Measurements from ENCODE around the gene FHOD1.

FHOD1 gene

DNA sequence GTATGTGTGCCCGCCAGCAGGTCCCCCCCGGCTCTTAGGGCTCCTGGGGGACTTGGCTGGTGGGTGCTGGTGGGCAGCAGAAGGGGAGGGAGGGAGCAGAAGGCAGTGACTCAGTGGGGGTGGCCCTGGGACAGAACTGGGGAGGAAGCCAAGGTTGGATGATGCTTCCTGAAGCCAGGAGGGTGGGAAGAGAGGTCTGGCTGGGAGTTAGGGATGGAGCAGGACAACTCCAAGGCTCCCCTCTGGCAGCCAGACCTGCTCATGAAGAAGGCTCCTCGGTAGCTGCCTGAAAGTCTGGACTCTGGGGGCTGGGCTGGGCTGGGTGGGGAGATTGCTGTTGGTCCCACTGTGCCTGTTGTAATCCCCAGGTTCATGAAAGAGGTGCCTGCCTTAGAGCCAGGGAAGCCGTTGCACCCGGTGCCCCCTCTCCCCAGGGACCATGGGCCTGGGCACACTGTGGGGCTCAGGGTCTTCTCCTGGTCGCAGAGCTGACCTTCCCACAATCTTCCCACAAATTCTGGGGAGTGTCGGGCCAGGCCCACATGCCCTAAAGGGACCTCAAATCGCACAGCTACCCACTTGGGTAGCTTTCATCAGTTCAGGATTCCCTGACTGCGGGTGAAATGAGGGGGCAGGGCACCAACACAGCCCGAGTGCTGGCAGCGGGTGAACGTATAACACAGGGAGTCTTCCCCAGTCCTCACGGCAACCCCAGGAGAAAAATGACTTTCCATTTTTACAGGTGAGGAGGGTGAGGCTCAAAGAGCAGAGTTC, 30.9 kb upstream of the FHOD1 start:
- no peak for DNase-seq (ENCODE audit: low read depth in 1 of 2, low spot score in 1 of 2)

DNA sequence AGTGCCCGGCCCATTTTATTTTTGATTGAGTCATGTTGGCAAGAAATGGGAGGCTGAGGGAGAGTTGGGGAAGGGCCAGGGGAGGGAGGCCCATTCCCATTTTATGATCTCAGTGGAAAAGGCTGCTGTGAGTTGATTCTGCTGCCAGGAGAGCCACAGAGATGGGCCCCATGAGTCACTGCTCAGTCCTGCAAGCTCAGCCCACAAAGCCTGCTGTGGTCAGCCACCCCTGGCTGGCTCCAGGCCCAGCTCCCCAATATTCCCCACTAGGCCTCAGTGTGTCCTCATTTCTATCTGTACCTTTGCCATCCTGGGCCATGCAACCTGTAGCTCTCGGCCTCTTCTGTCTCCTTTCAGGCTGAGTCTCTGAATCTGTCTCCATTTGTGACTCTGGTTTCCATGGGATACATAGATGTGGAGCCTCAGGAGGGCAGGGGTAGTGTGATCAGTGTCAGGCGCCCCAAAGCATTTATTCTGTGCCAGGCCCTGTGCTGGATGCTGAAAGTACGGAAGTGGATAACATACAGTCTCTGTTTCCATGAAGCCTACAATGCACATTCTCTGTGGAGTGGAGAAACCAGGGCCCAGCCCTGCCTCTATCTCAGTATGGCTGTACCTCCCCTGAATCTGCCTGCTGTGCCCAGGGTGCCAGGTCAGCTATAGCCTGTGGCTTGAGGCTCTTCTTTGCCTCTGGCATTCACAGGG, 30.2 kb upstream of the FHOD1 start:
- no peak for DNase-seq (ENCODE audit: low read depth in 1 of 2, low spot score in 1 of 2)

DNA sequence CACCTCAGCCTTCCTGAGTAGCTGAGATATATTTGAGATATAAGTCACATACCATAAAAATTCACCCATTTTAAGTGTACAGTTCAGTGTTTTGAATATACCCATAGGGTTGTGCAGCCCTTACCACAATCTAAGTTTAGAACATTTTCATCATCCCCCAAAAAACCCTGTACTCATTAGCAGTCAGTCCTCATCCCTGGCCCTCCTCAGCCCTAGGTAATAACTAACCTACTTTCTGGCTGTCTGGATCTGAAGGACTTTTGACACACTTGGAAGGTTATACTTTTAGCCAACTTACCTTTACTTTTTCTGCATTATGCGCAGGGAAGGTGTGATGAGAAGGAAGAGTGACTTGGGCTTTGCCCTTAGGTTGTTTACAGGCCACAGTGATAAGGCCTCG, 28.0 kb upstream of the FHOD1 start:
- no peak for DNase-seq (ENCODE audit: low read depth in 1 of 2, low spot score in 1 of 2)

DNA sequence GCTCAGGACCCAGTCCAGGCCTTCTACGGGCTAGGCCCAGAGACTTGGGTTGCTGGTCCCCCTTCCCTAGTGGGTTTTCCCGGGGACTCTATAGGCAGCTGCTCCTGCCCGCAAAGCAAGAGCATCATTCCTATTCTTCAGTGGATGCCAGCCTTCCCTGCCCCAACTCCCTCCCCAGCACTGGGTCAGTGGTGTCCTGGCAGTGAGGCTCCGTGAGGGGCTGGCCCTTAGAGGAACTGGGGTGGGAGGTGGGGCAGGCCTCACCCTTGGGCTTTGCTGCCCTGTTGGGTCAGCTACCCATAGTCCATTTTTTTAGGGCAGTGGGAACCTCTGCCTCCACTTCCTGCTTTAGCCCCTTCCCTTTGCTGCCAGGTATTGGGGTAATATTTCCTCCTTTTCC, 24.2 kb upstream of the FHOD1 start:
- DNase-seq (ENCODE audit: low read depth in 1 of 2, low spot score in 1 of 2): no peak

DNA sequence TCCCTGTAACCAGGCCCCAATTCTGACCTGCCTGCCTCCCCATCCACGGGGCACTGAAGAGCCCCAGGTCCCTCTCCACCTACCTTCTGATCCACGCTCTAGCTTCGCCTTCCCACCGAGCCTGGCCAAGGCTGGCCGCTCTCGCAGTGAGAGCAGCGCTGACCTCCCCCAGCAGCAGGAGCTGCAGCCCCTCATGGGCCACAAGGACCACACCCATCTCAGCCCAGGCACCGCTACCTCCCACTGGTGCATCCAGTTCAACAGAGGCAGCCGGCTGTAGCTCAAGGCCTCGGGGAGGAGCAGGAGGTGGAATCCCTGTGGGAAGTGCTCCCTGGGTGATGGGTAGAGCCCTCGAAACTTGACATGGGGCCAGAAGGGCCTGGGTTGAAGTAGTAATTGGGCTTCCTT, 23.7 kb upstream of the FHOD1 start:
- no peak for DNase-seq (ENCODE audit: low read depth in 1 of 2, low spot score in 1 of 2)

DNA sequence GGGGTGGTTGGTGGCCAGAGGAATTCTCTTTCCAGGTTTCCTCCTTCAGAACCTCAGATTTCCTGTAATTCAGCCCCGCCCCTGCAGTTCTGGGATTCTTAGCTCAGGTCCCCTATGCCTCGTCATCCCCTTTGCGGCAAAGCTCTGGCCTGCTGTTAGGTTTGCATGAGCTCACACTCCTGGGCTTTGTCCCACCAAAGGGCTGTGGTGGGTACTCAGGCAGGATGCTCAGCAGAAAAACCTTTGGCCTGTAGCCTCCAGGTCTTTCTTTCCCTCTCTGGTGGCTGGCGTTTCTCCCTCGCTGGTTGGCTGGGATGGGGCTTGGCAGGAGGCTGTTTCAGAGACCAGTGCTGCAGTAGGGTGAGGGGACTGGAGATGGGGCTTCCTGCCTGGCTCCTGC, 22.5 kb upstream of the FHOD1 start:
- no peak for DNase-seq (ENCODE audit: low read depth in 1 of 2, low spot score in 1 of 2)

DNA sequence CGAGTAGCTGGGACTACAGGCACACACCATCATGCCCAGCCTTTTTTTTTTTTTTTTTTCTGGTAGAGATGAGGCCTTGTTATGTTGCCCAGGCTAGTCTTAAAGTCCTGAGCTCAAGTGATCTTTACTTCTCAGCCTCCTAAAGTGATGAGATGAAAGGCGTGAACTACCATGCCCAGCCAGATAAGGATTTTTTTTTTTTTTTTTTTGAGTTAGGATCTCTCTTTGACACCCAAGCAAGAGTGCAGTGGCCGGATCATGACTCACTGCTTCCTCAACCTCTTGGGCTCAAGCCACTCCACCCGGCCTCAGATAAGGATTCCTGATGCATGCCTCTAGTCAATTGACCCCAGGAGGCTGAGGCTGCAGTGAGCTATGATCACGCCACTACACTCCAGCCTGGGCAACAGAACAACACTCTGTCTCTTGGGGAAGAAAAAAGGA, 20.9 kb upstream of the FHOD1 start:
- no peak for DNase-seq (ENCODE audit: low read depth in 1 of 2, low spot score in 1 of 2)

DNA sequence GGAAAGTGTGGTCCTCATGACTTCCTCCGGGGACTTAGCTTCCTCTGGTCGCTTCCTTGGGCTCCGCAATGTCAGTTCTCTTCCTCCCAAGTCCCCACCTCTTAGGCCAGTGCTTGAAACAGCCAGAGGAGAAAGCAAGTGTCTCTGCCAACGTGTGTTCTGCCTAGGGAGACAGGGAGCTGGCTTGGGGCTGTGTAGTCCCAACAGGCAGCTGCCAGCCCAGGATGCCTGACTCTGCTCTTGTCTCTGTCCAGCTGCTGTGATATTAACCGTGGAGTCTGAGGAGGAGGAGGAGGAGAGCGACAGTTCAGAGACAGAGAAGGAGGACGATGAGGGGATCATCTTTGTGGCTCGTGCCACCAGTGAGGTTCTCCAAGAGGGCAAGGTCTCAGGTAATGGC, 18.6 kb upstream of the FHOD1 start:
- DNase-seq (ENCODE audit: low read depth in 1 of 2, low spot score in 1 of 2): no peak

DNA sequence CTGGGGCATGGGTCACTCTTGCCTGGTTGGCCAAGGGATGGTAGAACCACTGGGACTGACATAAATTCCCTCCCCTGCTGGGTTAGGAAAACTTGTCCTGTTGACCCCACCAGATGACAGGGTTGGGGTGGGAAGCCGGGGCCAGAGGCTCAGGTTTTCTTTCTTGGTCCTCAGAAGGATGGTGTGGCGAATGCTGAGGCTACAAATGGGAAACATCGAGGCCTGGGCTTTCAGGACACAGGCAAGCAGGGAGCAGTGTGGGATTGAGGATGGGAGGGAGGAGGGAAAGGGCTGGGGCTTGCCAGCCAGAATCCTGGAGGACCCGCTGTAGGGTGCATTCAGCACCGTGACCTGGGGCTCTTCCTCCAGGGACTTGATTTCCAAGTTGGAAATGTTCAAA, 17.6 kb upstream of the FHOD1 start:
- no peak for DNase-seq (ENCODE audit: low read depth in 1 of 2, low spot score in 1 of 2)

DNA sequence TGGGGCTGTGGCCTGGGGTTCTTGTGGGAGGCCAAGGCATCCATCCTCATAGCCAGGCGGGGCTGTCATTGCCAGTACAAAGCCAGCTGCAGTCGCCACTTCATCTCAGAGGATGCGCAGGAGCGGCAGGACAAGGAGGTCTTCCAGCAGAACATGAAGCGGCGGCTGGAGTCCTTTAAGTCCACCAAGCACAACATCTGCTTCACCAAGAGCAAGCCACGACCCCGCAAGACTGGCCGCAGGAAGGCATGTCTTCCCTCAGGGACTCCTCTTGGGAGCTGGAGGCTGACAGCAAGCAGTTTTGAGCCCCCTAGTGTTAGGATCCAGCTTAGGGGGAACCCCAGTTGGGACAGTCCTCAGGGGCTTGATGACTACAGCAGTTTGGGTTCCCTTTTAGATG, 17.0 kb upstream of the FHOD1 start:
- no peak for DNase-seq (ENCODE audit: low read depth in 1 of 2, low spot score in 1 of 2)

DNA sequence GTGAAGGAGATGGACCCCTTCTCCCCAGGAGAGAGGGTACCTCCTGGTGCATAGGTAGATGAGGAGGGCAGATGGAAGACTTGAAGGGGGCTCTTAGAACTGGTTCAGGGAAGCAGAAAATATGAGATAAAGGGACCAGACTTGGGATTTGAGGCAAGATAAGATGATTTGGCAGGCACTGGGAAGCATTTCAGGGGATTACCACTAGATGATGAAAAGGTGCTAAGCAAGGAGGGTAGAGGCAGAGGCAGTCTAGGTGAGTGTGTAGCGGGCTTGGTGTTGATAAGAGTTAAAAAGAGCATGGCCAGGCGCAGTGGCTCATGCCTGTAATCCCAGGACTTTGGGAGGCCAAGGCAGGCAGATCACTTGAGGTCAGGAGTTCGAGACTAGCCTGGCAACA, 15.9 kb upstream of the FHOD1 start:
- no peak for DNase-seq (ENCODE audit: low read depth in 1 of 2, low spot score in 1 of 2)

DNA sequence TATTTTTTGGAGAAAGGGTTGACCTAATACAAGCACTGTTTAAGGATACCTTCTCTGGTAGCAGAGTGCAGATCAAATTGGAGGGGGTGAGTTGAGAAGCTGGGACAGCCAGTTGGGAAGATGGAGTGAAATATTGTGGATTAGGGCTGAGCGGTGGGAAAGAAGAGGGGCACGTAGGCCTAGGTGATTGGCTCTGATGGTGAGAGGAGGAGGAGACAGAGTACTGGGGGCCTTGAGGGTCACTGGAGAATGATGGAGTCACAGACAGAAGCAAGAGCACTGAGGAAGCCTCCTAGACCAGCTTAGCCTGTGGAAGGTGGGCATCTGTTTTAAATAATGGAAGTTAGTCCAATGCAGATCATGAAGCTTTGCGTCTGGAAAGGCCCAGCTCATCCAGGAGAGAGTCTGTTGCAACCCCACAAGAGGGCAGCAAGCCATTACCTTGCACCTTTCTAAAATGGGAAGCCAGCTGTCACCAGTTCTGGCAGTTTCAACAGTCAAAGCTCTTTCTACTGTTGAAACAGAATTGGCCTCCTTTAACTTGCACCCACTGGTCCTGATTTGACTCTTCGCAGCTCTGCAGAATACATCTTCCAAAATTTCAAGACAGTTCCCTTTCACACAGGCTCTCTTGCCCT, 13.3 kb upstream of the FHOD1 start:
- no peak for DNase-seq (ENCODE audit: low read depth in 1 of 2, low spot score in 1 of 2)

DNA sequence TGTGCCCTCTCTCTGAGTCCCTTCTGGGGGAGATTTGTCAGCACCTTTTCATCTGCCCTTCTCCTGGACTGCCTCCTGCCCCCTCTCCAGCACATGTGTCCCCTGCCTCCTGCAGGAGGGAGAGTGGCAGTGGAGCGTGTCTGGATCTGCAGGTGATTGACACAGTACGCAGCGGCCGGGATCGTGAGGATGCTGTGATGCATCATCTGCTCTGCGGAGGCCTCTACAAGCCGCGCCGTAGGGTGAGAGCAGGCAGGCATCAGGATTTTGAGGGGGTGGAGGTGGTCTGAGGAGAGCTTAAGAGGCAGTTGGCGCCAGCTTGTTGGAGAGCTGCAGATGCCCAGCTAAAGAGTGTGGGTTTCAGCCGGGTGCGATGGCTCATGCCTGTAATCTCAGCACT, 12.4 kb upstream of the FHOD1 start:
- no peak for DNase-seq (ENCODE audit: low read depth in 1 of 2, low spot score in 1 of 2)

DNA sequence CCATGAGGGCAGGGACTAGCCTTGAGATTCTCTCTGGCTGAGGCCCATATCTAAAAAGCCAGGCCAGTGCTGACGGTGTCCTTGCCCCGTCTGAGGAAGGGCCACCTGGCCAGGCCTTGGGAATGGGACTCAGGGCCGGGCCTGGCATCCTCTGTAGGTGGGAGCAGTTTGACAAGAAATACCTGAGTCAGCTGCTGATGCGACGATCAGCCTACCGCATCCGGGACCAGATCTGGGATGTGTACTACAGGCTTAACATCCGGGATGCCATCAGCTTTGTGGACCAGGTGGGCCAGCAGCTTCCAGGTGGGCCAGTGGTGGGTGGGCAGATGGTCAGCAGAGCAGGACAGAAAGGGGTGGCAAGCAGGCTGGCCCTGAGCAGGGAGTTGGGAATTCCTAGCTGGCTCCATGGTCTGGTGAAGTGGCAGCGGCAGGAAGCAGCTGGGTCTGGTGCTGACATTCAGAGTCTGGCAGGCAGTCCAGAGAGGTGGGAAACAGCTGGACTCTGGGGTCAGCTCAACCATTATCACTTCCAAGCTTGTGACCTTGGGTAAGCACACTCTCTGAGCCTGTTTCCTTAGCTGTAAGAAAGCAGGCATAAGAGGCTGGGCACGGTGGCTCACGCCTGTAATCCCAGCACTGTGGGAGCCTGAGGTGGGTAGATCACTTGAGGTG, 11.0 kb upstream of the FHOD1 start:
- no peak for DNase-seq (ENCODE audit: low read depth in 1 of 2, low spot score in 1 of 2)

DNA sequence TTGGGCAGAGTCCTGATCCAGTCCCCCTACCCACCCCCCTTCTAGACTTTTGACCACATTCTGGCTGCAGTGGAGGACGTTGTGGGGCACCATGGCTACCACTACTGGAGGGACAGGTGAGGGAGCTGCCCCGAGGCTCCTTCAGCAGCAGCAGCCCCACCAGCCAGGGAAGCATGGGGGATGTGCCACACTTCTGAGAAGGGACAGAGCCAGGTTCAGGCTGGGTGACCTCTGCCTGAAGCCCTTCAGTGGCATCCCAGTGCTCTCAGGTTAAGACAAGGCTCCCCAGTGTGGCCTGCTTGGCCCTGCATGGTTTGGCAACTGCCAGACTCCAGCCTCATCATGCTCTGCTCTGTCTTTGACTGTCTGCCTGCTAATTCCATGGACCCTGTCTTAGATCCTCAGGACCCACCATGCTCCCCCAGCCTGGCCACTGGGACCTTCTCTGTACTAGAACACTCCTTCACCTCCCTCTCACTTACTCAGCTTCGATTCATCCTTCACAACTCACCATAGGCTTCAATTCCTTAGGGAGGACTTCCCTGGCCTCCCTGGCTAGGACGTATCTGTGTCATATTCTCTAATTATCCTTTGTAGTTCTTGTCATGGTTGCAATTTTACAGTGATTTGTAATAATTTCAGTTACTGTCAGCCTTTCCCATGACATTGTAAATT, 10.3 kb upstream of the FHOD1 start:
- no peak for DNase-seq (ENCODE audit: low read depth in 1 of 2, low spot score in 1 of 2)

DNA sequence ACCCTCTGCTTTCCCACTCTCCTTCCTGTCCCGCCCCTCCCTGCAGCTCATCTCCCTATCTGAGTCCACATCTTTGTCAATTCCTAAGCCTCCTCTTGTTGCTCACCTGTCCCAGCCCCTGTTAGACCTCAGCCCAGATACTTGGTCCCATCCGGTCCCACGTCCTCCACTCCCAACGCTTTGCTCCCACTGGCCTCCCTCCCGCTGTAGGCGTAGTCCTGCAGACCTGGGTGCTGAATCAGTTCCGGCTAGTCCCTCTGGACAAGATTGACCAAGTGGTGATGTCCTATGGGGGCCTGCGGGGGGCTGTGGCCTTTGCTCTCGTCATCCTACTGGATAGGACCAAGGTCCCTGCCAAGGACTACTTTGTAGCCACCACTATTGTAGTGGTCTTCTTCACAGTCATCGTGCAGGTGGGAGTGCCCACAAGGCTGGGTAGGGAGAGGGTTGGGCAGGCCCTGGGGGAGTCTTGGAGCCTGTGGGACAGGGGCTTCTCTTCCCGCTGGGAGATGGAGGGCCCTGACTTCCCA, 9.5 kb upstream of the FHOD1 start:
- DNase-seq (ENCODE audit: low read depth in 1 of 2, low spot score in 1 of 2): no peak

DNA sequence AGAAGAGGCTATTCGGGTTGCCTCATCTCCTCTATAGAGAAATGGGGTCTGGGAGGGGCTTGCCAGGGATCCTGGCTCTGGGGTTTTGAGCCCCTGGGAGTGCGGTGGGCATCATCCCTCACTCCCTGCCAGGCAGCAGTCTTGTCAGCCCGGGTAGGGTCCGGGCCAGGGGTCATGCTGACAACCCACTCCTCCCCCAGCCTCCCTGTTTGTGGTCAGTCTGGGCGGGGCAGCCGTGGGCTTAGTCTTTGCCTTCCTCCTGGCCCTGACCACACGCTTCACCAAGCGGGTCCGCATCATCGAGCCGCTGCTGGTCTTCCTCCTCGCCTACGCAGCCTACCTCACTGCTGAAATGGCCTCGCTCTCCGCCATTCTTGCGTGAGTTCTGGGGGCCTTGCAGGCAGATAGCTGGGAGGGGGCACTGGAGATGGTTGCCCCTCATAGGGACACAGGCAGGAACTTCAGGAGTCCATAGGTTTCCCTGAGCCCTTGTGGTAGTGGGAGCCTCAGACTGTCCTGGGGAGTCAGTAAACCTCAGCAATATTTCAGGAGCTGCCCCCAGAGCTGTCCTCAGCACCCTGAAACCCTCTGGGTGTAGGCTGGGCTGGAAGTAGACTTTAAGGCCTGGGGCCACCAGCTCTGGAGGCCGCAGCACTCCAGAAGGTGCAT, 8.4 kb upstream of the FHOD1 start:
- DNase-seq (ENCODE audit: low read depth in 1 of 2, low spot score in 1 of 2): no peak

DNA sequence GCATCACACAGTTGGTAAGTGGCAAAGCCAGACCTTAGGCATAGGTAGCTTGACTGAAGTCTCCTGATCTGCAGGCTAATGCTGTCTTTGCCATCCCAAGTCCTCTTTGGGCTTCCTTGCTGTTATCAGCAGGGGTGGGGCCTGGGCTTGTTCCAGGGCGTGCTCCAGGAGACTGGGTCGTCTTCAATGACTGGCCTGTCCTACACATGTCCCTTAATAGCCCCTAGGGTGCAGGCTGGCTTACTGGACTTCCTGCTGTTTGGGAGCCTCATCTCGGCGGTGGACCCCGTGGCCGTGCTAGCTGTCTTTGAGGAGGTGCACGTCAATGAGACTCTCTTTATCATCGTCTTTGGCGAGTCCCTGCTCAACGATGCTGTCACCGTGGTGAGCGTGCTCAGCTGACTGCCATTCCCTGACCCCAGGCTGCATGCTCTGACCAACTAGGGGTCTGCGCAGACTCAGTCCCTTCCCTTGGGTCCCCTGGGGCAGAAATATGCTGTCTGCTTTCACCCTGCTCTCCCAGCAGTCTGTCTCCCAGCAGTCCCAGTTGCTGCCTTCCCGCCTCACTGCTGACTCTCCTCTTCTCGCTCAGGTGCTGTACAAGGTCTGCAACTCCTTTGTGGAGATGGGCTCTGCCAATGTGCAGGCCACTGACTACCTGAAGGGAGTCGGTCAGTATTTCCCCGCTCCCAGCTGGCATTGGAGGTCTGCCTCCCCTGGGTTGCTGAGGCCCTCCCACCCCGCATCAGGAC, 7.7 kb upstream of the FHOD1 start:
- no peak for DNase-seq (ENCODE audit: low read depth in 1 of 2, low spot score in 1 of 2)

DNA sequence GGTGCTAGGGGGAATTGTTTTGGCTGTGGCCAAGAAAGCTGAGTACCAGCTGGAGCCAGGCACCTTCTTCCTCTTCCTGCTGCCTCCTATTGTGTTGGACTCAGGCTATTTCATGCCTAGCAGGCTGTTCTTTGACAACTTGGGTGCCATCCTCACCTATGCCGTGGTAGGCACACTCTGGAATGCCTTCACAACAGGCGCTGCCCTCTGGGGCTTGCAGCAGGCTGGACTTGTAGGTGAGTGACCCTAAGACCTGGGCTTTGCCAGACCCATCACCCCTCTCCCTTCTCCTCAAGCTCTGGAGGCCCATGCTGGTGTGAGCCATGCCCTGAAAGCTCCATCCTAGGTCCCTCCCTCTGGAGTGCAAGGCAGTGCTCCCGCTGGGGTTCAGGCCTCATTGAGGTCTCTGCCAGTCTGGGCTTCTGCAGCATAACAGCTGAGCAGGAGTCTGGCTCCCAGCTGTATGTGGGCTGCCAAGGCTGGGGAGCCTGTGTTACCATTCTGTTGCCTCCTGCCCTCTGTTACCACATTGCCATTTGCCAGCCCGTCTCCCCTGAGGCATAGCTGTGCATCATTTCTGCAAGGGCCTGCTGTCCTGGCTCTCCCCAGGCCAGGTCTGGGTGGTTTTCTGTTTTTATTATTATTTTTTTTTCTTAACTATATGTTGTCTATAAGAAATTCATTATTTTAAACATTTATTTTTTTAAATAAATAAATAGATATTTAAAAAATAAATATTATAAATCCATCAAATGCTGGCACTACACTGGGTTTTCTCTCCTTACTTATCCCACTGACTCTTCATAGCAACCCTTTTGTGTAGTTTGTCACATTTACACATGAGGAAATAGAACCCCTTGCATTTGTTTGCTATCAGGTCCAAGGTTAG, 5.6 kb upstream of the FHOD1 start:
- DNase-seq (ENCODE audit: low read depth in 1 of 2, low spot score in 1 of 2): no peak

Measured in stimulated activated CD4-positive, alpha-beta T cell treated with anti-CD3 and anti-CD28 coated beads, Interleukin-15, amount 100 ng/mL, for 1 hour (primary cell).